A673 (cell line): ENCODE results near the gene LCN6. TPM values are rescaled to one million over a fixed set of nuclear protein-coding genes. Genes with fewer than 3 reads are reported as not detected.

ENCODE experiments used
- BruUV-seq: library from RNA; stranded (reverse); fragments of 400-500 nt; replicated peaks from 2 replicates; lab custom pipeline; 2021; lab: Mats Ljungman, UMichigan
- CTCF ChIA-PET: fragments of 300-600 bp; sonication (Branson Sonifier 250); formaldehyde crosslinking; loops from one replicate; lab custom pipeline; 2022; ENCODE audit warnings: antibody characterized with exemption; lab: Charles Lee
- POLR2A ChIA-PET: fragments of 300-600 bp; sonication (Branson Sonifier 250); formaldehyde crosslinking; loops from one replicate; lab custom pipeline; 2022; ENCODE audit warnings: antibody characterized with exemption; ENCODE audit not compliant: low non-redundant PET; lab: Charles Lee
- DNase-seq: peaks from one replicate; pipeline ENCODE4 v3.0.0-alpha.2; 2015; ENCODE audit warnings: low spot score
- H3K27ac ChIP-seq: fragments of 200-600 bp; sonication (generic); 2 replicates; pipeline ENCODE4 v1.5.1; 2016; ENCODE audit warnings: mixed run types, low read depth, mild to moderate bottlenecking, mixed read lengths, antibody characterized with exemption, low read length; ENCODE audit not compliant: poor library complexity, severe bottlenecking
- H3K27me3 ChIP-seq: fragments of 200-600 bp; sonication (generic); replicated peaks from 2 replicates; pipeline ENCODE4 v1.6.1; 2017; ENCODE audit warnings: mixed run types, low read depth, mild to moderate bottlenecking, mixed read lengths, antibody characterized with exemption, low read length; ENCODE audit not compliant: insufficient read depth, poor library complexity
- H3K36me3 ChIP-seq: fragments of 200-600 bp; sonication (generic); 2 replicates; pipeline ENCODE4 v1.6.1; 2016; ENCODE audit warnings: mixed run types, mild to moderate bottlenecking, mixed read lengths, antibody characterized with exemption, low read length; ENCODE audit not compliant: insufficient read depth, poor library complexity, severe bottlenecking
- H3K4me1 ChIP-seq: fragments of 200-600 bp; sonication (generic); 2 replicates; pipeline ENCODE4 v1.6.1; 2017; ENCODE audit warnings: mixed run types, mild to moderate bottlenecking, mixed read lengths, antibody characterized with exemption, low read length; ENCODE audit not compliant: insufficient read depth, poor library complexity, severe bottlenecking
- H3K4me3 ChIP-seq: fragments of 200-600 bp; sonication (generic); 2 replicates; pipeline ENCODE4 v1.5.1; 2016; ENCODE audit warnings: low read depth, mixed run types, mild to moderate bottlenecking, mixed read lengths, low read length; ENCODE audit not compliant: poor library complexity, severe bottlenecking
- H3K9me3 ChIP-seq: fragments of 200-600 bp; sonication (generic); 2 replicates; pipeline ENCODE4 v1.6.1; 2016; ENCODE audit warnings: mixed run types, low read depth, mild to moderate bottlenecking, mixed read lengths, antibody characterized with exemption, low read length; ENCODE audit not compliant: poor library complexity, severe bottlenecking
- CTCF ChIP-seq: fragments of 300-800, 200-600 bp; sonication (generic); conservative IDR thresholded peaks from 2 replicates; pipeline ENCODE4 v1.5.1; 2017; ENCODE audit warnings: low read depth, mild to moderate bottlenecking, antibody characterized with exemption, low read length, moderate library complexity, mixed read lengths
- EZH2 ChIP-seq: fragments of 200-600 bp; sonication (generic); IDR thresholded peaks from 2 replicates; pipeline ENCODE4 v1.6.1; 2017; ENCODE audit warnings: borderline replicate concordance, low read depth, mild to moderate bottlenecking, mixed read lengths, antibody characterized with exemption, low read length; ENCODE audit not compliant: poor library complexity, severe bottlenecking
- intact Hi-C: fragments of 100-400 bp; cut with micrococcal nuclease; formaldehyde crosslinking; loops from one replicate; pipeline ENCODE4 v1.10.0; 2022; ENCODE audit not compliant: unreplicated experiment
- total RNA-seq: library from RNA; stranded (reverse); gene quantifications from 2 replicates; pipeline ENCODE4 v1.2.3, GENCODE V29; 2021

Gene LCN6
- total RNA-seq, 1 experiment from 2014 or later: not detected

GRCh38 chr9:136701668-136702053 lies 46.7 kb downstream of the LCN6 start:
- Histone ChIP-seq H3K36me3 (no peaks in the 10 kb centered on the region), H3K4me1 (peaks cover 7% of the 10 kb centered on the region), H3K9me3 (no peaks in the 10 kb centered on the region), H3K27me3 (no peaks in the 10 kb centered on the region), H3K4me3 (no peak overlapping the region), H3K27ac (no peak overlapping the region)
- CTCF ChIA-PET: no interaction called here
- POLR2A ChIA-PET: no interaction called here
- no peak for DNase-seq
- BruUV-seq: no TSS peak
- intact Hi-C loops: no loop called here
- no peak for TF ChIP-seq EZH2
- no peak for TF ChIP-seq CTCF

GRCh38 chr9:136700959-136701667 lies 47.2 kb downstream of the LCN6 start:
- intact Hi-C loops: no loop called here
- no TSS peak for BruUV-seq
- ChIA-PET POLR2A (no interaction called here), CTCF (interaction anchor here (0.6 kb wide), 2 partner anchors 19 to 368 kb away, joined by 4 read pairs; no protein-coding TSS in a partner anchor)
- H3K36me3 ChIP-seq: no peaks in the 10 kb centered on the region
- DNase-seq: no peak
- H3K4me3 ChIP-seq: no peak overlapping the region
- H3K27me3 ChIP-seq: no peaks in the 10 kb centered on the region
- TF ChIP-seq CTCF (no peak), EZH2 (no peak)
- no peaks in the 10 kb centered on the region for H3K9me3 ChIP-seq
- no peak overlapping the region for H3K27ac ChIP-seq
- H3K4me1 ChIP-seq: peaks cover 7% of the 10 kb centered on the region

GRCh38 chr9:136700304-136700703 lies 48.0 kb downstream of the LCN6 start:
- BruUV-seq: no TSS peak
- Histone ChIP-seq H3K27me3 (no peaks in the 10 kb centered on the region), H3K4me3 (no peak overlapping the region), H3K27ac (no peak overlapping the region), H3K4me1 (peaks cover 7% of the 10 kb centered on the region), H3K36me3 (no peaks in the 10 kb centered on the region), H3K9me3 (no peaks in the 10 kb centered on the region)
- CTCF ChIA-PET: no interaction called here
- TF ChIP-seq EZH2: no peak
- no peak for TF ChIP-seq CTCF
- intact Hi-C loops: no loop called here
- POLR2A ChIA-PET: no interaction called here
- DNase-seq: no peak
